HCT116 (cell line): ENCODE results near the gene MLX. TPM values are rescaled to one million over a fixed set of nuclear protein-coding genes. Genes with fewer than 3 reads are reported as not detected.

Source experiments
- ATAC-seq: fragments of 200-7000 bp; cut with Tn5 transposase; 2 replicates; pipeline ENCODE4 v1.9.1; 2020; ENCODE audit warnings: mild to moderate bottlenecking, moderate library complexity
- BruUV-seq: library from RNA; stranded (reverse); fragments of 400-500 nt; replicated peaks from 2 replicates; lab custom pipeline; 2021; lab: Mats Ljungman, UMichigan
- CTCF ChIA-PET: fragments of 300-600 bp; sonication (Branson Sonifier 250); formaldehyde crosslinking; loops from one replicate; lab custom pipeline; 2021; ENCODE audit warnings: antibody characterized with exemption; lab: Charles Lee
- POLR2A ChIA-PET: fragments of 300-600, 350-600 bp; sonication (Branson Sonifier 250); formaldehyde crosslinking; loops from one replicate; lab custom pipeline; 2021; ENCODE audit warnings: antibody characterized with exemption; lab: Charles Lee
- RAD21 ChIA-PET, 2 experiments: fragments of 300-600 bp; sonication (Branson Sonifier 250); formaldehyde crosslinking; loops; one replicate each; lab custom pipeline; 2023; ENCODE audit warnings: low total read pairs in 2 of 2; ENCODE audit not compliant: uncharacterized antibody in 2 of 2, unreplicated experiment in 2 of 2, low non-redundant PET in 1 of 2; lab: Charles Lee
- DNase-seq: peaks from one replicate; pipeline ENCODE4 v3.0.0-alpha.2; 2010; ENCODE audit warnings: low read depth, low spot score
- H2AFZ ChIP-seq: fragments of 200-600 bp; shearing (Covaris generic), sonication (generic); 2 replicates; pipeline ENCODE4 v1.6.1; 2017; ENCODE audit warnings: low read depth, mixed run types, mixed read lengths, antibody characterized with exemption, low read length; ENCODE audit not compliant: poor library complexity, severe bottlenecking
- H3K27ac ChIP-seq: 2 replicates; pipeline ENCODE4 v1.5.1; 2012; ENCODE audit warnings: low read depth, low read length
- H3K27me3 ChIP-seq: fragments of 200-600 bp; sonication (generic); 2 replicates; pipeline ENCODE4 v1.6.1; 2016; ENCODE audit warnings: mixed run types, low read length, mixed read lengths; ENCODE audit not compliant: insufficient read depth
- H3K36me3 ChIP-seq, 2 experiments: fragments of 200-500 bp in 1 of 2; fragments of 200-600 bp in 1 of 2; sonication (Bioruptor generic) in 1 of 2; sonication (generic) in 1 of 2; 2 replicates each; pipeline versions ENCODE4 v1.5.1 to v1.6.1; 2014 to 2016; ENCODE audit warnings: low read length in 2 of 2, inconsistent platforms in 1 of 2, mixed read lengths in 1 of 2, mixed run types in 1 of 2; ENCODE audit not compliant: insufficient read depth in 2 of 2, control insufficient read depth in 1 of 2
- H3K4me1 ChIP-seq, 2 experiments: fragments of 200-600 bp in 1 of 2; sonication (generic) in 1 of 2; 2 replicates each; pipeline versions ENCODE4 v1.5.1 to v1.6.1; 2012 to 2017; ENCODE audit warnings: low read length in 2 of 2, inconsistent platforms in 1 of 2, mild to moderate bottlenecking in 1 of 2, mixed read lengths in 1 of 2, mixed run types in 1 of 2, moderate library complexity in 1 of 2; ENCODE audit not compliant: insufficient read depth in 2 of 2, control insufficient read depth in 1 of 2
- H3K4me2 ChIP-seq: fragments of 200-600 bp; sonication (generic); 2 replicates; pipeline ENCODE4 v1.6.1; 2017; ENCODE audit warnings: mixed run types, low read length, mixed read lengths
- H3K4me3 ChIP-seq, 2 experiments: fragments of 200-600 bp in 1 of 2; sonication (generic) in 1 of 2; replicated peaks in 1 of 2; 2 replicates each; pipeline ENCODE4 v1.5.1; 2011 to 2016; ENCODE audit warnings: low read length in 2 of 2, control low read depth in 1 of 2, low read depth in 1 of 2, mild to moderate bottlenecking in 1 of 2, mixed read lengths in 1 of 2, mixed run types in 1 of 2
- H3K79me2 ChIP-seq: fragments of 200-600 bp; sonication (generic); 2 replicates; pipeline ENCODE4 v1.6.1; 2017; ENCODE audit warnings: mild to moderate bottlenecking, mixed run types, low read length, moderate library complexity, mixed read lengths; ENCODE audit not compliant: insufficient read depth
- H3K9ac ChIP-seq: fragments of 200-600 bp; sonication (generic); 2 replicates; pipeline ENCODE4 v1.6.1; 2016; ENCODE audit warnings: low read length, mixed read lengths
- H3K9me2 ChIP-seq: fragments of 200-600 bp; sonication (generic), shearing (Covaris generic); 2 replicates; pipeline ENCODE4 v1.6.1; 2017; ENCODE audit warnings: mixed run types, mild to moderate bottlenecking, moderate library complexity; ENCODE audit not compliant: insufficient read depth
- H3K9me3 ChIP-seq, 2 experiments: fragments of 200-500 bp in 1 of 2; fragments of 200-600 bp in 1 of 2; sonication (Bioruptor generic) in 1 of 2; sonication (generic) in 1 of 2; 2 replicates each; pipeline ENCODE4 v1.6.1; 2014 to 2017; ENCODE audit warnings: low read length in 2 of 2, mixed read lengths in 2 of 2, inconsistent platforms in 1 of 2, low read depth in 1 of 2, mild to moderate bottlenecking in 1 of 2, mixed run types in 1 of 2, moderate library complexity in 1 of 2; ENCODE audit not compliant: control insufficient read depth in 1 of 2, insufficient read depth in 1 of 2
- H4K20me1 ChIP-seq: fragments of 200-600 bp; sonication (generic), shearing (Covaris generic); 2 replicates; pipeline ENCODE4 v1.6.1; 2017; ENCODE audit warnings: mixed run types, mild to moderate bottlenecking, moderate library complexity; ENCODE audit not compliant: insufficient read depth
- CBX3 ChIP-seq: IDR thresholded peaks from 2 replicates; pipeline ENCODE4 v1.6.1; 2012; ENCODE audit warnings: low read depth
- CEBPB ChIP-seq: IDR thresholded peaks from 2 replicates; pipeline ENCODE4 v1.6.1; 2012; ENCODE audit warnings: low read depth
- EGR1 ChIP-seq: IDR thresholded peaks from 2 replicates; pipeline ENCODE4 v1.6.1; 2012; ENCODE audit warnings: low read depth
- ELF1 ChIP-seq: IDR thresholded peaks from 2 replicates; pipeline ENCODE4 v1.6.1; 2012; ENCODE audit warnings: low read depth, borderline replicate concordance
- FOSL1 ChIP-seq: IDR thresholded peaks from 2 replicates; pipeline ENCODE4 v1.6.1; 2012; ENCODE audit warnings: low read depth
- JUND ChIP-seq: IDR thresholded peaks from 2 replicates; pipeline ENCODE4 v1.6.1; 2012
- POLR2AphosphoS5 ChIP-seq: IDR thresholded peaks from 2 replicates; pipeline ENCODE4 v1.6.1; 2011; ENCODE audit warnings: mild to moderate bottlenecking, low read depth, low read length, moderate library complexity
- REST ChIP-seq: IDR thresholded peaks from 2 replicates; pipeline ENCODE4 v1.6.1; 2012; ENCODE audit warnings: low read depth
- SIN3A ChIP-seq: IDR thresholded peaks from 2 replicates; pipeline ENCODE4 v1.6.1; 2012; ENCODE audit warnings: low read depth
- SRF ChIP-seq: IDR thresholded peaks from 2 replicates; pipeline ENCODE4 v1.6.1; 2012; ENCODE audit warnings: low read depth
- TCF7L2 ChIP-seq: IDR thresholded peaks from 2 replicates; pipeline ENCODE4 v1.7.0; 2011; ENCODE audit warnings: borderline replicate concordance, inconsistent platforms; ENCODE audit not compliant: insufficient read depth, insufficient read length; ENCODE audit errors: extremely low read depth
- YY1 ChIP-seq: IDR thresholded peaks from 2 replicates; pipeline ENCODE4 v1.6.1; 2011; ENCODE audit warnings: low read length, low read depth, moderate library complexity, mild to moderate bottlenecking; ENCODE audit not compliant: insufficient replicate concordance; ENCODE audit errors: extremely low read depth
- ZFX ChIP-seq: fragments of 450-650 bp; IDR thresholded peaks from 2 replicates; pipeline ENCODE4 v1.6.1; 2017
- ZNF274 ChIP-seq: fragments of 200-500 bp; sonication (Bioruptor generic); IDR thresholded peaks from 2 replicates; pipeline ENCODE4 v1.6.1; 2014; ENCODE audit warnings: mild to moderate bottlenecking, low read depth, low read length, inconsistent platforms
- intact Hi-C: fragments of 100-400 bp; cut with micrococcal nuclease; formaldehyde crosslinking; loops from 2 replicates; pipeline ENCODE4 v1.10.0; 2022
- total RNA-seq: library from RNA; stranded (reverse); gene quantifications from one replicate; pipeline ENCODE4 v1.2.1, GENCODE V29; 2021; ENCODE audit not compliant: unreplicated experiment

MLX gene
- total RNA-seq, 1 experiment from 2014 or later: 47.9 TPM

GRCh38 chr17:42527932-42528331 is 39.0 kb upstream of the MLX start:
- Histone ChIP-seq H3K27me3 (no peaks in the 10 kb centered on the region), H2AFZ (no peak overlapping the region), H4K20me1 (no peaks in the 10 kb centered on the region), H3K4me3 (no peak overlapping the region), H3K9me3 (no peaks in the 10 kb centered on the region), H3K36me3 (no peaks in the 10 kb centered on the region), H3K27ac (no peak overlapping the region), H3K4me2 (no peak overlapping the region), H3K9me2 (no peaks in the 10 kb centered on the region), H3K79me2 (no peaks in the 10 kb centered on the region), H3K9ac (no peak overlapping the region), H3K4me1 (peaks cover 29 to 66% of the 10 kb centered on the region in 2 experiments)
- RAD21 ChIA-PET: interaction anchor here (0.6 to 1.3 kb wide), 10 partner anchors 8 to 306 kb away, joined by 3 to 7 read pairs (median 4); partner anchors contain the start of genes CAVIN1 (in 2 of the 2), NAGLU (in 1 of the 2) and STAT3 (in 1 of the 2)
- intact Hi-C loops: loop anchor here (1.0 to 10.0 kb wide), 3 partner anchors 205 to 503 kb away; partner anchors contain the start of gene NKIRAS2
- DNase-seq (no peak), ATAC-seq (no peak)
- POLR2A ChIA-PET: interaction anchor here (0.6 to 1.1 kb wide), 5 partner anchors 10 to 203 kb away, joined by 3 to 7 read pairs (median 3); partner anchors contain the start of gene CAVIN1
- CTCF ChIA-PET: interaction anchor here (0.6 to 2.3 kb wide), 26 partner anchors 7 to 504 kb away, joined by 3 to 33 read pairs (median 4); partner anchors contain the start of genes CAVIN1, KAT2A and NAGLU
- no TSS peak for BruUV-seq
- TF ChIP-seq JUND (no peak), FOSL1 (no peak)

GRCh38 chr17:42529061-42529460 is 37.8 kb upstream of the MLX start:
- ChIA-PET RAD21 (no interaction called here), POLR2A (no interaction called here), CTCF (interaction anchor here (1.5 to 2.3 kb wide), 2 partner anchors 10 to 566 kb away, joined by 4 to 11 read pairs; no protein-coding TSS in a partner anchor)
- Histone ChIP-seq H3K27me3 (no peaks in the 10 kb centered on the region), H3K4me3 (no peak overlapping the region), H3K4me1 (peaks cover 29 to 63% of the 10 kb centered on the region in 2 experiments), H4K20me1 (no peaks in the 10 kb centered on the region), H2AFZ (no peak overlapping the region), H3K9me3 (no peaks in the 10 kb centered on the region), H3K9ac (no peak overlapping the region), H3K36me3 (no peaks in the 10 kb centered on the region), H3K79me2 (no peaks in the 10 kb centered on the region), H3K4me2 (no peak overlapping the region), H3K27ac (no peak overlapping the region), H3K9me2 (no peaks in the 10 kb centered on the region)
- no TSS peak for BruUV-seq
- ATAC-seq (no peak), DNase-seq (no peak)
- intact Hi-C loops: loop anchor here (5.0 to 10.0 kb wide), 2 partner anchors 412 to 504 kb away; partner anchors contain the start of gene NKIRAS2
- TF ChIP-seq CBX3 (no peak), YY1 (no peak), ELF1 (no peak), REST (no peak), SRF (no peak), SIN3A (no peak), POLR2AphosphoS5 (no peak), TCF7L2 (no peak), JUND (no peak), CEBPB (no peak), ZFX (no peak), ZNF274 (no peak), EGR1 (no peak)
